Mesenchymal stem cell (in vitro differentiated cells and primary cell): ENCODE measurements around the gene WDR64.

Experiments
- DNase-seq: peaks from one replicate; pipeline ENCODE4 v3.0.0-alpha.2; 2013
- H2AFZ ChIP-seq: one replicate; pipeline ENCODE4 v1.6.1; 2013; ENCODE audit warnings: low read depth, mild to moderate bottlenecking, control low read depth, inconsistent platforms, low read length, moderate library complexity
- H2AK5ac ChIP-seq: 2 replicates; pipeline ENCODE4 v1.6.1; 2013; ENCODE audit warnings: low read length, moderate library complexity, mild to moderate bottlenecking, inconsistent platforms; ENCODE audit not compliant: severe bottlenecking
- H2BK120ac ChIP-seq: one replicate; pipeline ENCODE4 v1.6.1; 2013; ENCODE audit warnings: low read depth, mild to moderate bottlenecking, inconsistent platforms, low read length, moderate library complexity
- H2BK12ac ChIP-seq, 2 experiments: one replicate each; pipeline ENCODE4 v1.6.1; 2013; ENCODE audit warnings: inconsistent platforms in 2 of 2, low read length in 2 of 2, mild to moderate bottlenecking in 2 of 2, moderate library complexity in 2 of 2, control low read depth in 1 of 2
- H2BK15ac ChIP-seq: one replicate; pipeline ENCODE4 v1.6.1; 2013; ENCODE audit warnings: mild to moderate bottlenecking, low read depth, inconsistent platforms; ENCODE audit not compliant: poor library complexity, severe bottlenecking
- H2BK5ac ChIP-seq: 2 replicates; pipeline ENCODE4 v1.6.1; 2013; ENCODE audit warnings: low read depth, mild to moderate bottlenecking, low read length, control low read depth, inconsistent platforms; ENCODE audit not compliant: poor library complexity, severe bottlenecking
- H3K14ac ChIP-seq, 2 experiments: one replicate each; pipeline ENCODE4 v1.6.1; 2013; ENCODE audit warnings: inconsistent platforms in 2 of 2, low read length in 2 of 2, control low read depth in 1 of 2, mild to moderate bottlenecking in 1 of 2, moderate library complexity in 1 of 2
- H3K18ac ChIP-seq, 2 experiments: one replicate each; pipeline ENCODE4 v1.6.1; 2013; ENCODE audit warnings: inconsistent platforms in 2 of 2, low read length in 2 of 2, control low read depth in 1 of 2, low read depth in 1 of 2, mild to moderate bottlenecking in 1 of 2
- H3K23ac ChIP-seq, 2 experiments: one replicate each; pipeline ENCODE4 v1.6.1; 2013; ENCODE audit warnings: inconsistent platforms in 2 of 2, low read length in 2 of 2, mild to moderate bottlenecking in 2 of 2, moderate library complexity in 2 of 2, control low read depth in 1 of 2
- H3K27ac ChIP-seq: 2 replicates; pipeline ENCODE4 v1.5.1; 2013; ENCODE audit warnings: mild to moderate bottlenecking, moderate library complexity, low read length, control low read depth, inconsistent platforms; ENCODE audit not compliant: poor library complexity, severe bottlenecking
- H3K27me3 ChIP-seq, 2 experiments: 2 replicates each; pipeline versions ENCODE4 v1.6.1 to v1.7.0; 2013; ENCODE audit warnings: low read length in 2 of 2, mild to moderate bottlenecking in 2 of 2, moderate library complexity in 2 of 2, control low read depth in 1 of 2, inconsistent platforms in 1 of 2; ENCODE audit not compliant: control insufficient read depth in 1 of 2, insufficient read depth in 1 of 2
- H3K36me3 ChIP-seq, 2 experiments: 2 replicates each; pipeline versions ENCODE4 v1.6.1 to v1.7.0; 2013; ENCODE audit warnings: low read length in 2 of 2, control low read depth in 1 of 2, inconsistent platforms in 1 of 2, low read depth in 1 of 2, mild to moderate bottlenecking in 1 of 2; ENCODE audit not compliant: insufficient read depth in 2 of 2, control insufficient read depth in 1 of 2
- H3K4ac ChIP-seq, 2 experiments: one replicate each; pipeline ENCODE4 v1.6.1; 2013; ENCODE audit warnings: inconsistent platforms in 2 of 2, low read length in 2 of 2, mild to moderate bottlenecking in 2 of 2, moderate library complexity in 2 of 2, control low read depth in 1 of 2, low read depth in 1 of 2
- H3K4me1 ChIP-seq: 2 replicates; pipeline ENCODE4 v1.6.1; 2013; ENCODE audit warnings: low read depth, low read length, control low read depth; ENCODE audit not compliant: control insufficient read depth, insufficient read depth
- H3K4me2 ChIP-seq: 2 replicates; pipeline ENCODE4 v1.6.1; 2013; ENCODE audit warnings: low read length, mild to moderate bottlenecking, inconsistent platforms; ENCODE audit not compliant: poor library complexity, severe bottlenecking
- H3K4me3 ChIP-seq, 2 experiments: 2 replicates each; pipeline versions ENCODE4 v1.5.1 to v1.7.0; 2013; ENCODE audit warnings: low read length in 2 of 2, mild to moderate bottlenecking in 2 of 2, control low read depth in 1 of 2, low read depth in 1 of 2; ENCODE audit not compliant: insufficient read depth in 1 of 2
- H3K79me1 ChIP-seq: replicated peaks from 2 replicates; pipeline ENCODE4 v1.6.1; 2013; ENCODE audit warnings: mild to moderate bottlenecking, control low read depth, low read length, inconsistent platforms; ENCODE audit not compliant: poor library complexity, severe bottlenecking
- H3K9ac ChIP-seq: 2 replicates; pipeline ENCODE4 v1.7.0; 2013; ENCODE audit warnings: mild to moderate bottlenecking, low read length, moderate library complexity
- H3K9me3 ChIP-seq: 2 replicates; pipeline ENCODE4 v1.7.0; 2013; ENCODE audit warnings: mild to moderate bottlenecking, low read length; ENCODE audit not compliant: control insufficient read depth
- H4K8ac ChIP-seq: one replicate; pipeline ENCODE4 v1.6.1; 2013; ENCODE audit warnings: inconsistent platforms, mild to moderate bottlenecking, low read length, moderate library complexity
- H4K91ac ChIP-seq: one replicate; pipeline ENCODE4 v1.6.1; 2013; ENCODE audit warnings: mild to moderate bottlenecking, low read length, inconsistent platforms
- WGBS: methylation state at CpG from one replicate; pipeline ENCODE4 v1.1.7; 2013; ENCODE audit warnings: mixed read lengths; 5-methylcytosine and 5-hydroxymethylcytosine counted together

The WDR64 gene

GRCh38 chr1:241607497-241607896 lies 44.6 kb upstream of the WDR64 start:
- Histone ChIP-seq H3K79me1 (peaks cover 3% of the 10 kb centered on the region), H2BK120ac (no peak overlapping the region), H3K4me1 (peaks cover 12% of the 10 kb centered on the region), H3K4ac (no peak overlapping the region), H3K4me2 (no peak overlapping the region), H3K4me3 (no peak overlapping the region), H3K27me3 (no peaks in the 10 kb centered on the region), H4K8ac (no peak overlapping the region), H3K36me3 (no peaks in the 10 kb centered on the region), H4K91ac (no peak overlapping the region), H3K9me3 (no peaks in the 10 kb centered on the region), H3K18ac (no peak overlapping the region), H3K9ac (no peak overlapping the region), H2AK5ac (no peak overlapping the region), H2BK15ac (no peak overlapping the region), H3K27ac (no peak overlapping the region), H3K14ac (no peak overlapping the region), H2BK12ac (no peak overlapping the region), H3K23ac (no peak overlapping the region), H2BK5ac (no peak overlapping the region), H2AFZ (no peak overlapping the region)
- DNase-seq, result no peak

DNA sequence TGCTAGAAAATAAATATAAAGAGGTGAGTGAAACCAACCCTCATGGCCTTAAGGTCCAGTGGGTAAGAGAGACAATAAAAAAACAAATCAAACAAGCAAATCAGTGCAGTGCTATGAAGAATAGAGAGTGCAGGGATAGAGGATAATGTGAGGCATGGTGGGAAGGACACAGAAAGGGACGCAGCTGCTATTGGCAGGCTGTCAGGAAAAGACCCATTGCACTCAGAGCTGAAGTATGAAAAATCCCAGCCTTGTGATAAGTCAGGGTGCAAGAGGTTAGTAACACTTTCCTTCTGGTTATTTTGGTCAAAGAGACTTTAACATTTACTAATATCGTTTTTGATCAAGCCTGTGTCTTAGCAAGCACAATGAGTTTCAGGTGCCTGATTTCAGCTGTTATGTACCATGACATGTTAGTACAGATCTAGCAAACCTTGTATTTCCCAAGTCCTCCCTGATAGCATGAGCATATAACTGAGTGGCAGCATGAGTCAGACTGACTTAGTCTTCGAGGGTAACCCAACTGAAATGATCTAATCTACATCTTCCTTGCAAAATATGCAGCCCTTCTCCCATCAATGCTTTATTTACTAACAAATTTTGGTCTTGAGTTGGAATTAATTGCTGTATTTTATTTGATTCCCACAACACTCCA lies 43.6 kb upstream of the WDR64 start:
- no peak overlapping the region for H2BK12ac ChIP-seq
- DNase-seq, result peak; percentile 66
- H3K9ac ChIP-seq, result peak overlapping the region; percentile 6
- no peaks in the 10 kb centered on the region for H3K27me3 ChIP-seq
- H3K4ac ChIP-seq, result peak overlapping the region in 1 of 2 experiments; percentile 47
- no peak overlapping the region for H2BK15ac ChIP-seq
- H4K91ac ChIP-seq, result no peak overlapping the region
- no peak overlapping the region for H4K8ac ChIP-seq
- H3K4me1 ChIP-seq, result peaks cover 12% of the 10 kb centered on the region
- no peak overlapping the region for H3K4me3 ChIP-seq
- H2BK5ac ChIP-seq, result no peak overlapping the region
- H3K23ac ChIP-seq, result no peak overlapping the region
- no peak overlapping the region for H3K18ac ChIP-seq
- peaks cover 3% of the 10 kb centered on the region for H3K79me1 ChIP-seq
- no peak overlapping the region for H3K14ac ChIP-seq
- no peak overlapping the region for H3K4me2 ChIP-seq
- H3K9me3 ChIP-seq, result no peaks in the 10 kb centered on the region
- no peaks in the 10 kb centered on the region for H3K36me3 ChIP-seq
- no peak overlapping the region for H2AK5ac ChIP-seq
- no peak overlapping the region for H2BK120ac ChIP-seq
- peak overlapping the region; percentile 27 for H3K27ac ChIP-seq
- no peak overlapping the region for H2AFZ ChIP-seq
- 56% methylated on average over 2 of the region's 3 CpGs for WGBS

DNA sequence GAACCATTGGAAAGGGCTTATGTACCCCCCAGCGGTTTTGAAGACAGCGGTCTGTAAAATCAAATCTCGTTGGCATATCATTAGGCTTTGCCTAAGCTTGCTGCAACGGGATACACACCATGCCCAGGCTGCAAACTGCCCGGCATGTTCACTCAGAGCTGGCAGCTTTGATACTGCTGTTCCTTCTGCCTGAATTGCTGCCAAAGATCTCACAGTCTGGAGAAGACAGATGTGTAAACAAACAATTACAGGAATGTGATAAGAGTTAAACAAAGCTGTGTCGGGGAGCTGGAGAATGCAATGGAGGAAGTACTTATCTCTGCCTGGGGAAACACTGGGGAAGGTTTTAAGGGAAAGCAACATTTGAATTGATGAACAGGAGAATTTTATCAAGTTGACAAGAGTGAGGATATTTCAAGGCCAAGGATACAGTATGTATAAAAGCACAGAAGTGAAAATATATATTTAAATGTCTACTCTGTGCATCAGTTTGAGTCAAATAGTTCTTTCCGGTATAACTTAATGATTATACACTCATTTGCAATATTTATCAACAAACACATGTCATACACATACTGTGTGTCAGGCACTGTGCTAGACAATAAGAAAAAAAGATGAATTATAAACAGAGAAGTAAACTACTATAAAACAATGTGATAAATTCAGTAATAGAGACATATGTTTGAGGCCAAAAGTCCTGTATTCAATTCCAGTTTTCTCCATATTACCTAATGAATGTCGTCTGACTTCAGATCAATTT lies 41.8 kb upstream of the WDR64 start:
- Histone ChIP-seq H3K9me3 (no peaks in the 10 kb centered on the region), H3K4ac (no peak overlapping the region), H3K79me1 (peaks cover 3% of the 10 kb centered on the region), H3K36me3 (no peaks in the 10 kb centered on the region), H3K27ac (peak overlapping the region; percentile 48), H3K14ac (no peak overlapping the region), H2BK5ac (no peak overlapping the region), H2AFZ (no peak overlapping the region), H2BK120ac (no peak overlapping the region), H3K9ac (no peak overlapping the region), H3K27me3 (no peaks in the 10 kb centered on the region), H3K23ac (no peak overlapping the region), H4K91ac (no peak overlapping the region), H3K4me1 (peaks cover 6% of the 10 kb centered on the region), H4K8ac (no peak overlapping the region), H3K18ac (no peak overlapping the region), H3K4me2 (no peak overlapping the region), H2AK5ac (peak overlapping the region; percentile 83), H2BK12ac (no peak overlapping the region), H3K4me3 (no peak overlapping the region), H2BK15ac (no peak overlapping the region)
- 47% methylated on average over 7 of the region's 8 CpGs for WGBS
- DNase-seq, result peak; percentile 67

- no peak overlapping the region for H2BK15ac ChIP-seq
- H4K91ac ChIP-seq, result no peak overlapping the region
- no peak overlapping the region for H2BK120ac ChIP-seq
- H3K4me3 ChIP-seq, result no peak overlapping the region
- no peak overlapping the region for H3K18ac ChIP-seq
- H3K9me3 ChIP-seq, result no peaks in the 10 kb centered on the region
- no peak overlapping the region for H2AFZ ChIP-seq
- H3K36me3 ChIP-seq, result no peaks in the 10 kb centered on the region
- 11% methylated on average over 3 of the region's 3 CpGs for WGBS
- H2AK5ac ChIP-seq, result no peak overlapping the region
- no peak overlapping the region for H3K27ac ChIP-seq
- peak; percentile 81 for DNase-seq
- H3K9ac ChIP-seq, result peak overlapping the region; percentile 88
- H3K4ac ChIP-seq, result no peak overlapping the region
- H2BK5ac ChIP-seq, result no peak overlapping the region
- no peak overlapping the region for H4K8ac ChIP-seq
- peaks cover 11% of the 10 kb centered on the region for H3K4me1 ChIP-seq
- H3K79me1 ChIP-seq, result peaks cover 3% of the 10 kb centered on the region
- no peaks in the 10 kb centered on the region for H3K27me3 ChIP-seq
- no peak overlapping the region for H3K4me2 ChIP-seq
- H3K23ac ChIP-seq, result no peak overlapping the region
- H2BK12ac ChIP-seq, result peak overlapping the region in 1 of 2 experiments; percentile 68
- H3K14ac ChIP-seq, result no peak overlapping the region
These were observed 41.0 kb upstream of the WDR64 start for GRCh38 chr1:241611063-241611462.
